Keratinocyte (primary cell): ENCODE data around the gene ACOX2. TPM values are rescaled to one million over a fixed set of nuclear protein-coding genes. Genes with fewer than 3 reads are reported as not detected.

ENCODE experiments used
- DNase-seq: peaks from one replicate; pipeline ENCODE4 v3.0.0-alpha.2; 2011; ENCODE audit warnings: low read depth, missing footprints, low spot score
- FAIRE-seq: peaks from 2 replicates; lab custom pipeline; 2011; peaks lifted over from hg19 to GRCh38; lab: Jason Lieb, UNC
- H2AFZ ChIP-seq: 2 replicates; pipeline ENCODE4 v1.6.0; 2012; ENCODE audit warnings: low read length, control low read depth, inconsistent platforms; ENCODE audit not compliant: control insufficient read depth
- H3K27ac ChIP-seq: 2 replicates; pipeline ENCODE4 v1.5.1; 2011; ENCODE audit warnings: low read length; ENCODE audit not compliant: control insufficient read depth, insufficient read depth
- H3K27me3 ChIP-seq: 3 replicates; pipeline ENCODE4 v1.6.0; 2011; ENCODE audit warnings: low read length; ENCODE audit not compliant: control insufficient read depth, insufficient read depth; ENCODE audit errors: extremely low read depth
- H3K36me3 ChIP-seq, 2 experiments: 2 replicates in 1 of 2; 3 replicates in 1 of 2; pipeline ENCODE4 v1.5.1; 2011; ENCODE audit warnings: low read length in 2 of 2, mild to moderate bottlenecking in 1 of 2; ENCODE audit not compliant: control insufficient read depth in 2 of 2, insufficient read depth in 2 of 2; ENCODE audit errors: extremely low read depth in 1 of 2
- H3K4me1 ChIP-seq: 3 replicates; pipeline ENCODE4 v1.5.1; 2011; ENCODE audit warnings: low read length; ENCODE audit not compliant: control insufficient read depth, insufficient read depth; ENCODE audit errors: extremely low read depth
- H3K4me2 ChIP-seq: 3 replicates; pipeline ENCODE4 v1.6.0; 2011; ENCODE audit warnings: low read depth, low read length; ENCODE audit not compliant: control insufficient read depth, insufficient read depth; ENCODE audit errors: extremely low read depth
- H3K4me3 ChIP-seq, 3 experiments: fragments of 200-600 bp in 1 of 3; sonication (generic) in 1 of 3; 2 replicates in 2 of 3; 3 replicates in 1 of 3; pipeline ENCODE4 v1.5.1; 2011 to 2016; ENCODE audit warnings: low read length in 3 of 3, mild to moderate bottlenecking in 3 of 3, control low read depth in 2 of 3, inconsistent platforms in 1 of 3, low read depth in 1 of 3, mixed read lengths in 1 of 3, mixed run types in 1 of 3, moderate library complexity in 1 of 3; ENCODE audit not compliant: control insufficient read depth in 2 of 3, insufficient read depth in 2 of 3; ENCODE audit errors: extremely low read depth in 1 of 3
- H3K79me2 ChIP-seq: 2 replicates; pipeline ENCODE4 v1.6.0; 2012; ENCODE audit warnings: low read length; ENCODE audit not compliant: control insufficient read depth, insufficient read depth
- H3K9ac ChIP-seq: 3 replicates; pipeline ENCODE4 v1.6.0; 2011; ENCODE audit warnings: low read length; ENCODE audit not compliant: control insufficient read depth, insufficient read depth; ENCODE audit errors: extremely low read depth
- H3K9me1 ChIP-seq: 3 replicates; pipeline ENCODE4 v1.6.0; 2011; ENCODE audit warnings: low read length; ENCODE audit not compliant: control insufficient read depth, insufficient read depth; ENCODE audit errors: extremely low read depth
- H3K9me3 ChIP-seq: 2 replicates; pipeline ENCODE4 v1.5.1; 2012; ENCODE audit warnings: low read depth, low read length; ENCODE audit not compliant: control insufficient read depth
- H4K20me1 ChIP-seq: 3 replicates; pipeline ENCODE4 v1.6.0; 2011; ENCODE audit warnings: low read length; ENCODE audit not compliant: control insufficient read depth, insufficient read depth; ENCODE audit errors: extremely low read depth
- EZH2 ChIP-seq: IDR thresholded peaks from one replicate; pipeline ENCODE4 v1.6.1; 2012; ENCODE audit warnings: inconsistent platforms, mild to moderate bottlenecking, low read length, moderate library complexity
- dilution Hi-C: fragments of 300-500 bp; cut with MboI; formaldehyde crosslinking; loops from one replicate; pipeline ENCODE4 v1.7.0; 2020; ENCODE audit warnings: low sequenced_read_pairs; ENCODE audit not compliant: extremely low pct_ligation_motif_present
- polyA plus RNA-seq, 5 experiments: library from polyadenylated mRNA; depleted of rRNA in 3 of 5; stranded (reverse) in 3 of 5; stranded (forward) in 1 of 5; unstranded in 1 of 5; fragments of >200 nt; gene quantifications; 1 replicate in 1 of 5; 2 replicates in 3 of 5; 3 replicates in 1 of 5; pipeline versions ENCODE4 v1.2.1 to v1.2.3, GENCODE V29; 2011 to 2012; ENCODE audit warnings: missing spikeins in 2 of 5, low read depth in 1 of 5, low replicate concordance in 1 of 5
- TF ChIP-seq, protein P1 (sequence below), 3 experiments: IDR thresholded peaks in 1 of 3; conservative IDR thresholded peaks in 1 of 3; optimal IDR thresholded peaks in 1 of 3; 2 replicates in 2 of 3; 3 replicates in 1 of 3; pipeline versions ENCODE3 to v1.5.1; 2011; ENCODE audit warnings: low read length in 3 of 3, mild to moderate bottlenecking in 3 of 3, moderate library complexity in 2 of 3, control low read depth in 1 of 3, inconsistent platforms in 1 of 3; ENCODE audit not compliant: insufficient read depth in 2 of 3; ENCODE audit errors: extremely low read depth in 1 of 3

The ACOX2 gene
- polyA plus RNA-seq, 1 donor (not counting 4 experiments of a cell fraction or from before 2014, with no cell fraction given), result 0.20 TPM

DNA sequence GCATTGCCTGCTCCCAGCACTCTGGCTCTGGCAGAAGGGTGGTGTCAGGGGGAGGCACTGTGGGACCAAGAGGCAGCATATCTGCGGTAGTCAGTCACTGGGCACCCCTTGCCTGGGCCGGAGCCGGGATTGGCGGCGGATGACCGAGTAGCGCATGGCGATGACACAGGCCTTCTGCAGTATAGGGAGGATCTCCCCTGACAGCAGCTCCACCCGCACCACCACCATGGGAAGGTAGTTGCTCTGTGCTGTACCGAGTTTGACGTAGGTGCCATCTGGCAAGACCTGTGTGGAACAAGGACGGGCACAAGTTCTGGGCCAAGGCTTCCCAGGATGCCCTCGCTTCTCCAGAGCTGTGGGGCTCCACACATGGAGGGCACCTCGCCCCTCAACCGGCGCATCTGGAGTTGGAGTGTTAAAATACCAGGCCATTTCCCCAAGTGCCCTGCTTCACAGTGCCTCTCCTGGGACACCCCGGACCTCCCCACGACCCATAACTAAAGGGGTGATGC is 6.6 kb downstream of the ACOX2 start:
- Histone ChIP-seq H3K9me1 (no peaks in the 10 kb centered on the region), H3K4me1 (peaks cover 22% of the 10 kb centered on the region), H3K9me3 (no peaks in the 10 kb centered on the region), H3K4me2 (no peak overlapping the region), H3K9ac (no peak overlapping the region), H3K4me3 (no peak overlapping the region), H3K27me3 (no peaks in the 10 kb centered on the region), H3K79me2 (no peaks in the 10 kb centered on the region), H3K27ac (no peak overlapping the region), H2AFZ (no peak overlapping the region), H3K36me3 (no peaks in the 10 kb centered on the region), H4K20me1 (no peaks in the 10 kb centered on the region)
- dilution Hi-C loops, result no loop called here
- DNase-seq (no peak), FAIRE-seq (no peak)
- no peak for TF ChIP-seq EZH2
- TF ChIP-seq, protein P1, sequence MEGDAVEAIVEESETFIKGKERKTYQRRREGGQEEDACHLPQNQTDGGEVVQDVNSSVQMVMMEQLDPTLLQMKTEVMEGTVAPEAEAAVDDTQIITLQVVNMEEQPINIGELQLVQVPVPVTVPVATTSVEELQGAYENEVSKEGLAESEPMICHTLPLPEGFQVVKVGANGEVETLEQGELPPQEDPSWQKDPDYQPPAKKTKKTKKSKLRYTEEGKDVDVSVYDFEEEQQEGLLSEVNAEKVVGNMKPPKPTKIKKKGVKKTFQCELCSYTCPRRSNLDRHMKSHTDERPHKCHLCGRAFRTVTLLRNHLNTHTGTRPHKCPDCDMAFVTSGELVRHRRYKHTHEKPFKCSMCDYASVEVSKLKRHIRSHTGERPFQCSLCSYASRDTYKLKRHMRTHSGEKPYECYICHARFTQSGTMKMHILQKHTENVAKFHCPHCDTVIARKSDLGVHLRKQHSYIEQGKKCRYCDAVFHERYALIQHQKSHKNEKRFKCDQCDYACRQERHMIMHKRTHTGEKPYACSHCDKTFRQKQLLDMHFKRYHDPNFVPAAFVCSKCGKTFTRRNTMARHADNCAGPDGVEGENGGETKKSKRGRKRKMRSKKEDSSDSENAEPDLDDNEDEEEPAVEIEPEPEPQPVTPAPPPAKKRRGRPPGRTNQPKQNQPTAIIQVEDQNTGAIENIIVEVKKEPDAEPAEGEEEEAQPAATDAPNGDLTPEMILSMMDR (optimal IDR thresholded peaks at IDR 0.05 in 1 of 3, IDR thresholded peaks at IDR 0.05 in 1 of 3, conservative IDR thresholded peaks at IDR 0.05 in 1 of 3; ENCODE audit: extremely low read depth in 1 of 3, insufficient read depth in 2 of 3, low read length in 3 of 3), result no peak

- H3K4me3 ChIP-seq, result no peak overlapping the region
- H3K27ac ChIP-seq, result no peak overlapping the region
- no peaks in the 10 kb centered on the region for H3K79me2 ChIP-seq
- DNase-seq, result no peak
- H3K36me3 ChIP-seq, result no peaks in the 10 kb centered on the region
- no peaks in the 10 kb centered on the region for H4K20me1 ChIP-seq
- no peak for FAIRE-seq
- no peaks in the 10 kb centered on the region for H3K9me3 ChIP-seq
- H3K4me1 ChIP-seq, result peaks cover 22% of the 10 kb centered on the region
- no peaks in the 10 kb centered on the region for H3K9me1 ChIP-seq
- H3K4me2 ChIP-seq, result no peak overlapping the region
- H3K27me3 ChIP-seq, result no peaks in the 10 kb centered on the region
- H3K9ac ChIP-seq, result no peak overlapping the region
- dilution Hi-C loops, result no loop called here
- H2AFZ ChIP-seq, result no peak overlapping the region
- TF ChIP-seq, protein P1 (optimal IDR thresholded peaks at IDR 0.05 in 1 of 3, IDR thresholded peaks at IDR 0.05 in 1 of 3, conservative IDR thresholded peaks at IDR 0.05 in 1 of 3; ENCODE audit: extremely low read depth in 1 of 3, insufficient read depth in 2 of 3, low read length in 3 of 3), result peak in 2 of 3 experiments; percentile 9 to 25
- TF ChIP-seq EZH2, result no peak
These were observed 7.3 kb downstream of the ACOX2 start for GRCh38 chr3:58529516-58530353.
